ENCODE measurements around the gene IGFBPL1.
A peak's percentile ranks its signal among the peaks of the same experiment; 100 is the strongest.

IGFBPL1 gene

DNA sequence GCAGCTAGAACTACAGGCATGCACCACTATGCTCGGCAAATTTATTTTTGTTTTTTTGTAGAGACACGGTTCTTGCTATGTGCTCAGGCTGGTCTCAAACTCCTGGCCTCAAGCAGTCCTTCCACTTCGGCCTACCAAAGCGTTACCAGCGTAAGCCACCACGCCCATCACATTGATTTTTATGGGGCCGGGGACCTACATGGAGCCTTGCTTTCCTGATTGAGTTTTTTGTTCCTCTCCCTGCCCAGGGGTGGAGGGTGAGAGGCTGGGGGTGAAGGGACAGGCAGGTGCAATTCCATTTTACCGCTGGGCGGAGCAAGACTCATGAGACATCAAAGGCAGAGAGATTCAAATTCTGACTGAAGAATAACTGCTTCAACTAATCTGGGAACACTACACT lies 29.8 kb downstream of the IGFBPL1 start:
- H3K9me3 ChIP-seq (ENCODE audit: control insufficient read depth in 1 of 2, low read length in 2 of 2), result no peaks in the 10 kb centered on the region
- H3K27me3 ChIP-seq (ENCODE audit: low read depth, low read length), result no peaks in the 10 kb centered on the region
- H3K4me1 ChIP-seq (ENCODE audit: control insufficient read depth in 1 of 2, insufficient read depth in 2 of 2, low read length in 2 of 2), result peaks cover 12 to 14% of the 10 kb centered on the region in 2 donors
- peak overlapping the region; percentile 81 to 85 for H3K4me3 ChIP-seq (ENCODE audit: low read depth in 1 of 2, low read length in 2 of 2)
- H3K36me3 ChIP-seq (ENCODE audit: control insufficient read depth in 1 of 2, insufficient read depth in 2 of 2, low read length in 2 of 2), result peaks cover 20 to 26% of the 10 kb centered on the region in 2 donors
- no peak overlapping the region for H3K27ac ChIP-seq (ENCODE audit: low read length)

DNA sequence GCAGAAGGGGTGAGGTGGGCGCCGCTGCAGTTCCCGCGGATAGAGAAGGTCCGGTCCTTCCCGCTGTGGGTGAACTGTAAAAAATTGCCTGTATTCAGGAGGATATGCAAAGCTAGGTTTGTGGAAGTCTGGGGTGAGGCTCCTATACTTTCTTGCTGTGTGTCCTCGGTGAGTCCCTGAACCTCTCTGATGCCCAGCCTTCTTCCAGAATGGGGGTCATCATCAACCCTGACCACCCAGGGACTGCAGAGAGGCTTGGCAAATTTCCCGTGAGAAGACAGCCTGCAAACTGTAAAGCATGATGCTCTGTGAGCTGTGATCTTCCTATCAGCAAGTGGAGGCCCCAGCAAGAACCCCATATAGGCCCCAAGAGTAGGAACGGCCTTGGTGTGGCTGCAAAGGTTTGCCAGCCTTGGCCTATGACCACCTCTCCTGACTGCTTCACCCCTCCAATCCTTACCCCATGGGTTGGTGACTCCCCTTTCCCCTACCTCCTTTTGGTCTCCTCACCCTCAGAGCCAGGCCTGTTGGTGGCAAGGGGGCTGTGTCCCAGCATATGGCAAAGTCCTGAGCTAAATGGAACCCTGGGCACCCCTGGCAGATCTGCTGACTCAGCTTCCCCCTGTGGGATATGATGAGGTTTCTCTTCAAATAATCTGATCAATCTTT lies 31.0 kb downstream of the IGFBPL1 start:
- no peaks in the 10 kb centered on the region for H3K9me3 ChIP-seq (ENCODE audit: control insufficient read depth in 1 of 2, low read length in 2 of 2)
- no peaks in the 10 kb centered on the region for H3K27me3 ChIP-seq (ENCODE audit: low read depth, low read length)
- peaks cover 20 to 26% of the 10 kb centered on the region in 2 donors for H3K36me3 ChIP-seq (ENCODE audit: control insufficient read depth in 1 of 2, insufficient read depth in 2 of 2, low read length in 2 of 2)
- peaks cover 12 to 21% of the 10 kb centered on the region in 2 donors for H3K4me1 ChIP-seq (ENCODE audit: control insufficient read depth in 1 of 2, insufficient read depth in 2 of 2, low read length in 2 of 2)
- peak overlapping the region; percentile 81 to 85 for H3K4me3 ChIP-seq (ENCODE audit: low read depth in 1 of 2, low read length in 2 of 2)
- peak overlapping the region; percentile 88 for H3K27ac ChIP-seq (ENCODE audit: low read length)

DNA sequence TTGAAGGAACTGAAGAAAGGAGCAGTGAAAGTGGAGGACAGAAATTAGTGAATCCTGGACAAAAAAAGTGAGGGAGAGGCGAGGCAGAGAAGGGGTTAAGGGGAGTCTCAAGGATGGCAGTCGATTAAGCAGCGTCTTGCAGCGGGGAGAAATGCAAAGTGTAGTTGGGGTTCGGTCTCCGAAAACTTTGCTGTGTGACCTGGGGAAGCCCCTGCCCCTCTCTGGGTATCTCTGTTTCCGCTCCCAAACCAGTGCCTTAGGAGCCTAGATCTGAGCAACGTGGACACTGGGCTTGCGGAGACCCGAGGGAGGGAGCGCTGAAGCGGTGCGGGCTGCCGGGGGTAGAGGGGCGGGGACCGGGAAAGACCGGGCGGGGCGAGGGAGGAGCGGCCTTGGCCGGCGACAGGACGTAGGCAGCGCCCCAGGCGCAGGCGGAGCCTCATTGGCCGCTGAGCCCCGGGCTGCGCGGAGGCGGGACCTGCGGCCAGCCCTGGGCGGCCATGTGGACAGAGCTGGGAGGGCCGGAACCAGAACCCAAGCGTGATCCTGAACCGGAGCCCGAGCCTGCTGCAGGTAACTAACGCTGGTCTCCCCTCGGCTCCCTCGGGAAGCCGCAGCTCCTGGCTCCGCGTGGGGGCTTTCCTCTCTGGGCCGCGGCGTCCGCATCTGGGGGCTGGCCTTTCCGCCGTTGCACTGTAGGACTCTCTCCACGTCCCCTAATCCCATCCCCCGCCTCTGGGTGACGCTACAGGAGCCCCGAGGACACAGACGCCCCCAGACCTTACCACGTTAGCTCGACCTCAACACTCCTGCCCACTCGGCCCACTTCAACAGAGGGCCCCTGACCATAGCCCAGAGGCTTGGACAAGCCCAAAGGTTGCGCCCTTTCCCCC lies 31.8 kb downstream of the IGFBPL1 start, which contains the start of gene ALDH1B1:
TSS of gene ALDH1B1 (plus strand) at position 468 of the 893 bp plus-strand sequence. CDS start 3,047 bp downstream, outside the sequence.
- Histone ChIP-seq H3K9me3 (ENCODE audit: control insufficient read depth in 1 of 2, low read length in 2 of 2) (no peaks in the 10 kb centered on the region), H3K4me3 (ENCODE audit: low read depth in 1 of 2, low read length in 2 of 2) (peak within 1 kb of the TSS; percentile 81 to 85), H3K4me1 (ENCODE audit: control insufficient read depth in 1 of 2, insufficient read depth in 2 of 2, low read length in 2 of 2) (peaks cover 12 to 23% of the 10 kb centered on the region in 2 donors), H3K36me3 (ENCODE audit: control insufficient read depth in 1 of 2, insufficient read depth in 2 of 2, low read length in 2 of 2) (peaks cover 16 to 21% of the 10 kb centered on the region in 2 donors), H3K27ac (ENCODE audit: low read length) (peak within 1 kb of the TSS; percentile 88), H3K27me3 (ENCODE audit: low read depth, low read length) (no peaks in the 10 kb centered on the region)

DNA sequence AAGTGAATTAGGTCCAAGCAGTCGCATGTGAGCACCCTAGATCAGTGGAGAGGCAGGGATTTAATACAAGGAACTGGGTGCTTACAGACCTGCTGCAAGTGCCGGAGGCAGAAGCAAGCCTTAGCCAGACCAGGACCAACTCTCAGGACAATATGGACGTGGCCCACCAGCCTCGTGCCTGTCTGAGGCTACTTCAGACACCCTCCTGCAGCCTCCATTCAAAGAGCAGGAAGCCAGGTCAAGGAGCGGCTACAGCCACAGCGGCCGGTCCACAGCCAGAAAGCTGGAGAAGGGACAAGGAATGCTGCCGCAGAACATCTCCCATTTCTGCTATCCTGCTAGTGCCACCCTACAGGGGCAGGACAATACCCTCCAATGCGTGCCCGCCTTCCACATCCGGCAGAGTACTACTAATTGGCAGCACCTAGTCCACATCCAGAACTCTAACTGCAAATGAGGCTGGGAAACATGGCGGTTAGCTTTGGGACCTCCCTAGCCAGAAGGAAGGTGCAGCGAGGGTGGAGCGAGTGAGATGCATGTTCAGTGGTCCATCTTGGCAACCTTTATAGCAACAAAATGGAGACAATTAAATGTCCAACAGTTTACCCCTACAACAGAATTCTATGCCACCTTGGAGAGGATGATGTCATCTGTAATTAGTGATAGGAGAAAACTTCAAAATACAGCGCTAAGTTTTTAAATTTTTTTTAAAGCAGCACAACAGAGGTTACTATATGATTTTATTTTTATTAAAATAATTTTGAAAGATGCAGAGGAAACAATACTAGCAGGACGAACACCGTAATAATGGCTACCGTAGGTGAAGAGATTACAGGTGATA lies 32.8 kb downstream of the IGFBPL1 start:
- no peaks in the 10 kb centered on the region for H3K27me3 ChIP-seq (ENCODE audit: low read depth, low read length)
- H3K36me3 ChIP-seq (ENCODE audit: control insufficient read depth in 1 of 2, insufficient read depth in 2 of 2, low read length in 2 of 2), result peaks cover 6 to 11% of the 10 kb centered on the region in 2 donors
- H3K9me3 ChIP-seq (ENCODE audit: control insufficient read depth in 1 of 2, low read length in 2 of 2), result no peaks in the 10 kb centered on the region
- peaks cover 12 to 23% of the 10 kb centered on the region in 2 donors for H3K4me1 ChIP-seq (ENCODE audit: control insufficient read depth in 1 of 2, insufficient read depth in 2 of 2, low read length in 2 of 2)
- H3K4me3 ChIP-seq (ENCODE audit: low read depth in 1 of 2, low read length in 2 of 2), result peak overlapping the region; percentile 81 to 85
- H3K27ac ChIP-seq (ENCODE audit: low read length), result peak overlapping the region; percentile 88

DNA sequence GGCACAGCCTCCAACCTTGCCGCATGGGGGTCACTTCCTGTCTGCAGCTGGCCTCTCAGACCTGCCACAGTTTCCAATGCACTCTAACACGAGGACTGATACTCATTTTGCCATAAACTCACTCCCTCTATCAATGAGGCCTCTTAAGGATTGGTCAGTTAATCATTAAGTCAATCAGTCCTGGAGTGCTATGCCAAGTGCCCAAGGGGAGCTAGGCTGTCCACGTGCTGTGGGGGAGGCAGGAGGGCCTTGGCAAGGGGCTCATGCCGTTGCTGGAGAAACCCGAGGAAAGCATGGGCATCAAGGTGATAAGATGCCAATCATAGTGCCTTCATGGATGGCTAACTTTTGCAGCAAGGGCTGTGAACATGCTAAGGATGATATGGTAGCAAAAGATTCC lies 33.4 kb downstream of the IGFBPL1 start:
- H3K4me3 ChIP-seq (ENCODE audit: low read depth in 1 of 2, low read length in 2 of 2), result no peak overlapping the region
- no peaks in the 10 kb centered on the region for H3K9me3 ChIP-seq (ENCODE audit: control insufficient read depth in 1 of 2, low read length in 2 of 2)
- no peaks in the 10 kb centered on the region for H3K27me3 ChIP-seq (ENCODE audit: low read depth, low read length)
- peaks cover 0 to 4% of the 10 kb centered on the region in 2 donors for H3K36me3 ChIP-seq (ENCODE audit: control insufficient read depth in 1 of 2, insufficient read depth in 2 of 2, low read length in 2 of 2)
- H3K27ac ChIP-seq (ENCODE audit: low read length), result peak overlapping the region; percentile 88
- H3K4me1 ChIP-seq (ENCODE audit: control insufficient read depth in 1 of 2, insufficient read depth in 2 of 2, low read length in 2 of 2), result peaks cover 12 to 23% of the 10 kb centered on the region in 2 donors

DNA sequence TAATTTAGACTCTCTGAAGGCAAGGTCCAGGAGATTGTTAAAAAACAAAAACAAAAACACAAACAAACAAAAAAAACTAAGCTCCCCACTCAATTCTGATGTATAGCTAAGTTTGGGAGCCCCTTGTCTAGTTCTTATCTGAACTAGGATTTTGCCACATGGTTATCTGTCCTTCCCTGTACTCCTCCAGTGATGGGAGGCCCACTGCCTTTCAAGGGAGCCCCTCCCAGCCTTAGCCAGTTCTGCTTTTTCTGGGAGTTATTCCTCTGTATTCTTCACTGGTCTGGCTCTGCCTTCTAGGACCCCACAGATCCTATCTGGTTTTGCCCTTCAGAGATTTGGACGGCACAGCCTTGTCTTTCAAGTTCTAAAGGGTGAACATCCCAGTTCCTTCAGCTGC lies 33.8 kb downstream of the IGFBPL1 start:
- peaks cover 12 to 23% of the 10 kb centered on the region in 2 donors for H3K4me1 ChIP-seq (ENCODE audit: control insufficient read depth in 1 of 2, insufficient read depth in 2 of 2, low read length in 2 of 2)
- peaks cover 0 to under 1% of the 10 kb centered on the region in 2 donors for H3K36me3 ChIP-seq (ENCODE audit: control insufficient read depth in 1 of 2, insufficient read depth in 2 of 2, low read length in 2 of 2)
- no peak overlapping the region for H3K4me3 ChIP-seq (ENCODE audit: low read depth in 1 of 2, low read length in 2 of 2)
- H3K9me3 ChIP-seq (ENCODE audit: control insufficient read depth in 1 of 2, low read length in 2 of 2), result no peaks in the 10 kb centered on the region
- H3K27me3 ChIP-seq (ENCODE audit: low read depth, low read length), result no peaks in the 10 kb centered on the region
- H3K27ac ChIP-seq (ENCODE audit: low read length), result peak overlapping the region; percentile 88

DNA sequence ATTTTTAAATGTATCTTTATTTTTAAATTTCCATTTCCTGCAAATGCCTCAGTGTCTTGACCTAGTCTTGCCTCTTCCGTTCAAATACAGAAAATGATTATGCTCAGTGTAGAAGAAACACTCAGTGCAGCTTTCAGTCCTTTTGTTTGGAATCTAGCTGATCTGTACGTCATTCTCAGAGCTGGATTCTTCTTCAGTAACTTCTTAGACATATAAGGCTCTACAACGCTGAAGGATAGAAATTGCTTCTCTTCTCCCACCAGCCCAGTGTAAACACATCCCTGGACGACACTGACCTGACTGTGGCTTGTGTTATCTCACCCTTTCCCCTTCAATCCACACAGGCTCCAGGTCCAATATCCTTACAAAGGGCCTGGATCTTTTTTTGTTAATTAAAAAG lies 34.9 kb downstream of the IGFBPL1 start:
- Histone ChIP-seq H3K9me3 (ENCODE audit: control insufficient read depth in 1 of 2, low read length in 2 of 2) (no peaks in the 10 kb centered on the region), H3K4me1 (ENCODE audit: control insufficient read depth in 1 of 2, insufficient read depth in 2 of 2, low read length in 2 of 2) (peaks cover 9 to 20% of the 10 kb centered on the region in 2 donors), H3K27me3 (ENCODE audit: low read depth, low read length) (no peaks in the 10 kb centered on the region), H3K36me3 (ENCODE audit: control insufficient read depth in 1 of 2, insufficient read depth in 2 of 2, low read length in 2 of 2) (no peaks in the 10 kb centered on the region), H3K4me3 (ENCODE audit: low read depth in 1 of 2, low read length in 2 of 2) (no peak overlapping the region), H3K27ac (ENCODE audit: low read length) (peak overlapping the region; percentile 86)

DNA sequence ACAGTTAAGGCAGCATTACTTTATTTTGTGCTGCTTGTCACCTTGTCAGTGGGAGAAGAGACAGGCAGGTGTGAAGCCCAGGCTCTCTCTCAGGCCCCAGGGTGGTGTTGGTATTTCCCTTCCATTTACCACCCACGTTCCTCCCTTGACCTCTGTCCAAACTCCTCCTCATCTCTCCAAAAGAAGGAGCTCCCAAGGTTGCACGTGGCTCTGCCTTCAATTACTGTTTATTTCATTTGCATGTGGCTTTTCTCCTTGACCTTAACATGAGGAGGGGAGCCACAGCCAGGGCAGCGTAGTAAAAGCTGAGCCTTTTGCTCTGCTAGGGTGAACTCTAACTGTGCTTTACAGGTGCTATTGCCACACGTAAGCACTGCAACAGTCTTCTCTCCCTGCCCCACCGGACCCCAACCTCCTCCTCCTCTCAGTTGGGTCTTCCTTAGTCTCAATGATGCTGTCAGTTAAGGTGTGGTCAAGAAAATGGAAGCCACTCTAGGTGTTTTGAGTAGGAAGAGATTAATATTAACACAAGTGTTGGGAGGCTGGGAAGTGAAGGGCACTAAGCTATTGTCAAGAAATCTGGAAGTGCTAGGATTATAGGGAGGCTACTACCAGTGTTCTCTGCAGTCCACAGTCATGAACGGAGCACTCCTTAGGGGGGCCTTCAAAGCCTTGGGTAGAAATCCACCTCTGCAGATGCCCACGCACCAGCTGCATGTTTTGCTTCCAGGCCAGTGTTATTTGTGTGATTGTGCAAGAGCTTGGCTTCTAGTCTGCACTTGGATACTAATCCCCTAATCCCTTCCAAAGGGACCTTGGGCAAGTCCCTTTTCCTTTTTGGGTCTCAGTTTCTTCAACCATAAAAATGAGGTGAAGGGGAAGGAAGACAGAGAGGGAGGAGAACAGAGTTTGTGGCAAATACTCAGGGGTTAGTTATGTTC lies 35.7 kb downstream of the IGFBPL1 start:
- Histone ChIP-seq H3K36me3 (ENCODE audit: control insufficient read depth in 1 of 2, insufficient read depth in 2 of 2, low read length in 2 of 2) (no peaks in the 10 kb centered on the region), H3K4me1 (ENCODE audit: control insufficient read depth in 1 of 2, insufficient read depth in 2 of 2, low read length in 2 of 2) (peaks cover 9 to 19% of the 10 kb centered on the region in 2 donors), H3K27me3 (ENCODE audit: low read depth, low read length) (no peaks in the 10 kb centered on the region), H3K27ac (ENCODE audit: low read length) (peak overlapping the region; percentile 86), H3K9me3 (ENCODE audit: control insufficient read depth in 1 of 2, low read length in 2 of 2) (no peaks in the 10 kb centered on the region), H3K4me3 (ENCODE audit: low read depth in 1 of 2, low read length in 2 of 2) (no peak overlapping the region)

DNA sequence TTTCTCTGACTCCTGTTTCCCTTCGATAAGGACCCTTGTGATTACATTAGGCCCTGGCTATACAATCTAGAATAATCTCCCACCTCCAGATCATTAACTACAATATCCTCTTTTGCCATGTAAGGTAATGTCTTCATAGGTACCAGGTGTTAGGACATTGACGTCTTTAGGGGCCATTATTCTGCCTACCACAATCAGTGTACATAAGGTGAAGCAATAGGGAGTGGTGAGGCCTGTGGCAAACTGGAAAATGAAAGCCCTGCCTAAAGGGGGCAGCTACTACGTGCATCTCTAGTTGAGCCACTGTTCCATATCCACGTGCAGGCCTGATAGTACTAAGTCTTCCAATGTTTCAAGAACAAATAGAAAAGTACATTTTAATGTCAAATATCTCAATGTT lies 36.5 kb downstream of the IGFBPL1 start:
- Histone ChIP-seq H3K4me1 (ENCODE audit: control insufficient read depth in 1 of 2, insufficient read depth in 2 of 2, low read length in 2 of 2) (peaks cover 6 to 13% of the 10 kb centered on the region in 2 donors), H3K27ac (ENCODE audit: low read length) (peak overlapping the region; percentile 86), H3K4me3 (ENCODE audit: low read depth in 1 of 2, low read length in 2 of 2) (no peak overlapping the region), H3K9me3 (ENCODE audit: control insufficient read depth in 1 of 2, low read length in 2 of 2) (no peaks in the 10 kb centered on the region), H3K27me3 (ENCODE audit: low read depth, low read length) (no peaks in the 10 kb centered on the region), H3K36me3 (ENCODE audit: control insufficient read depth in 1 of 2, insufficient read depth in 2 of 2, low read length in 2 of 2) (no peaks in the 10 kb centered on the region)

DNA sequence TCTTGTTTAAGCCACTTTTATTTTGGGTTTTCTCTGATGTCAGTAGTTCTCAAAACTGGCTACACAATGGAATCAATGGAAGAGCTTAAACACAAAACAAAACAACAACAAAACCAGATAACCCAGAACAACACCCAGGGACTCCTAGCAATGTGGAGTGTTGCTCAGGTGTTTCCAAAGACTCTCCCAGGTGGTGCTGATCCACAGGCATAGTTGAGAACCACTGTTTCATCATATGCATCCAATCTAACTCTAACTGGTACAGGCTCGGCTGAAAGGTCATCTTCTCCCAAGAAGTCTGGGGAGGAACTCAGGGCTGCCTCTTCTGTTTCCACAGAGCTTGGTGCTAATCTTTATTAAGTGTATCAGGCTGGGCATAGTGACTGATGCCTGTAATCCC lies 37.2 kb downstream of the IGFBPL1 start:
- Histone ChIP-seq H3K36me3 (ENCODE audit: control insufficient read depth in 1 of 2, insufficient read depth in 2 of 2, low read length in 2 of 2) (no peaks in the 10 kb centered on the region), H3K4me3 (ENCODE audit: low read depth in 1 of 2, low read length in 2 of 2) (no peak overlapping the region), H3K27me3 (ENCODE audit: low read depth, low read length) (no peaks in the 10 kb centered on the region), H3K27ac (ENCODE audit: low read length) (no peak overlapping the region), H3K9me3 (ENCODE audit: control insufficient read depth in 1 of 2, low read length in 2 of 2) (no peaks in the 10 kb centered on the region), H3K4me1 (ENCODE audit: control insufficient read depth in 1 of 2, insufficient read depth in 2 of 2, low read length in 2 of 2) (peaks cover 6 to 13% of the 10 kb centered on the region in 2 donors)

Measured in muscle layer of duodenum (tissue), 2 donors.